GM12878 (cell line): Measurements from ENCODE around the gene GRHL1. TPM values are rescaled to one million over a fixed set of nuclear protein-coding genes. Genes with fewer than 3 reads are reported as not detected.

Source experiments
- ATAC-seq: fragments of 200-7000 bp; cut with Tn5 transposase; 3 replicates; pipeline ENCODE4 v1.9.1; 2020; ENCODE audit warnings: mild to moderate bottlenecking, moderate library complexity
- BruUV-seq: library from RNA; stranded (reverse); fragments of 400-500 nt; replicated peaks from 2 replicates; lab custom pipeline; 2021; lab: Mats Ljungman, UMichigan
- CTCF ChIA-PET: fragments of 300-600 bp; sonication (Branson Sonifier 250); formaldehyde crosslinking; extraction: SDS; loops from one replicate; lab custom pipeline; 2021; ENCODE audit warnings: inconsistent platforms; lab: Yijun Ruan, JAX
- POLR2A ChIA-PET: fragments of 350-600 bp; formaldehyde crosslinking; extraction: SDS; loops from one replicate; lab custom pipeline; 2021; ENCODE audit warnings: inconsistent platforms; lab: Charles Lee
- RAD21 ChIA-PET: fragments of 300-600 bp; sonication (Branson Sonifier 250); formaldehyde crosslinking; loops from one replicate; lab custom pipeline; 2023; ENCODE audit warnings: antibody characterized with exemption; ENCODE audit not compliant: unreplicated experiment; lab: Charles Lee
- SMC1A ChIA-PET: fragments of 300-600 bp; sonication (Branson Sonifier 250); formaldehyde crosslinking; loops from one replicate; lab custom pipeline; 2023; ENCODE audit not compliant: unreplicated experiment, uncharacterized antibody; lab: Charles Lee
- DNase-seq: peaks from one replicate; pipeline ENCODE4 v3.0.0-alpha.2; 2011; ENCODE audit warnings: low read depth, low spot score
- FAIRE-seq: peaks from 3 replicates; lab custom pipeline; 2011; peaks lifted over from hg19 to GRCh38; lab: Jason Lieb, UNC
- H2AFZ ChIP-seq: 2 replicates; pipeline ENCODE4 v1.6.0; 2011; ENCODE audit warnings: low read depth, low read length, control low read depth; ENCODE audit not compliant: control insufficient read depth
- H3K27ac ChIP-seq: 2 replicates; pipeline ENCODE4 v1.5.1; 2011; ENCODE audit warnings: control low read depth; ENCODE audit not compliant: control insufficient read depth, insufficient read depth
- H3K27me3 ChIP-seq, 2 experiments: replicated peaks in 1 of 2; 2 replicates each; pipeline versions ENCODE4 v1.6.0 to v1.6.1; 2011; ENCODE audit warnings: low read length in 1 of 2; ENCODE audit not compliant: control insufficient read depth in 2 of 2, insufficient read depth in 2 of 2
- H3K36me3 ChIP-seq, 2 experiments: 2 replicates each; pipeline ENCODE4 v1.5.1; 2011; ENCODE audit warnings: low read length in 1 of 2; ENCODE audit not compliant: control insufficient read depth in 2 of 2, insufficient read depth in 2 of 2
- H3K4me1 ChIP-seq: 2 replicates; pipeline ENCODE4 v1.6.1; 2011; ENCODE audit warnings: mild to moderate bottlenecking, low read length, moderate library complexity, mixed read lengths; ENCODE audit not compliant: control insufficient read depth, insufficient read depth
- H3K4me2 ChIP-seq: 2 replicates; pipeline ENCODE4 v1.6.0; 2011; ENCODE audit warnings: control low read depth; ENCODE audit not compliant: control insufficient read depth, insufficient read depth
- H3K4me3 ChIP-seq: fragments of 200-600 bp; sonication (generic); 2 replicates; pipeline ENCODE4 v1.5.1; 2016
- H3K79me2 ChIP-seq: 2 replicates; pipeline ENCODE4 v1.6.0; 2011; ENCODE audit warnings: low read length; ENCODE audit not compliant: control insufficient read depth, insufficient read depth
- H3K9ac ChIP-seq: 2 replicates; pipeline ENCODE4 v1.8.0; 2011; ENCODE audit warnings: low read length, control low read depth, mixed read lengths; ENCODE audit not compliant: control insufficient read depth, insufficient read depth
- H3K9me3 ChIP-seq: replicated peaks from 3 replicates; pipeline ENCODE4 v1.5.1; 2011; ENCODE audit warnings: mild to moderate bottlenecking, low read length; ENCODE audit not compliant: control insufficient read depth, insufficient read depth
- H4K20me1 ChIP-seq: 2 replicates; pipeline ENCODE4 v1.6.0; 2011; ENCODE audit not compliant: control insufficient read depth, insufficient read depth
- ASH2L ChIP-seq: fragments of 300-600, 200-600 bp; sonication (generic); IDR thresholded peaks from 2 replicates; pipeline ENCODE4 v1.6.1; 2017; ENCODE audit warnings: low read depth, mild to moderate bottlenecking, borderline replicate concordance
- BHLHE40 ChIP-seq, 2 experiments: fragments of 450-650 bp in 1 of 2; IDR thresholded peaks; 2 replicates each; pipeline ENCODE4 v1.6.1; 2011 to 2017; ENCODE audit warnings: low read depth in 2 of 2, borderline replicate concordance in 1 of 2, improper control_type of control experiment in 1 of 2, low read length in 1 of 2, mild to moderate bottlenecking in 1 of 2
- HDGF ChIP-seq: fragments of 450-650 bp; IDR thresholded peaks from 2 replicates; pipeline ENCODE4 v1.6.1; 2016; ENCODE audit warnings: antibody characterized with exemption
- KAT2A ChIP-seq: conservative IDR thresholded peaks from 2 replicates; pipeline ENCODE4 v1.6.1; 2011; ENCODE audit warnings: low read depth, low read length; ENCODE audit not compliant: control insufficient read depth
- MEF2A ChIP-seq: IDR thresholded peaks from 2 replicates; pipeline ENCODE4 v1.6.1; 2011; ENCODE audit warnings: low read depth, mild to moderate bottlenecking, low read length, moderate library complexity; ENCODE audit not compliant: insufficient read depth
- NFYB ChIP-seq: IDR thresholded peaks from 2 replicates; pipeline ENCODE4 v1.6.1; 2011; ENCODE audit warnings: low read depth, mild to moderate bottlenecking, low read length, improper control_type of control experiment, moderate library complexity; ENCODE audit not compliant: insufficient read depth
- NR2F1 ChIP-seq: fragments of 450-650 bp; conservative IDR thresholded peaks from 2 replicates; pipeline ENCODE4 v1.6.1; 2017; ENCODE audit warnings: mild to moderate bottlenecking
- SPI1 ChIP-seq: IDR thresholded peaks from 2 replicates; pipeline ENCODE4 v1.6.1; 2011; ENCODE audit warnings: low read depth, mild to moderate bottlenecking, low read length, moderate library complexity, borderline replicate concordance; ENCODE audit not compliant: insufficient read depth
- SREBF2 ChIP-seq: IDR thresholded peaks from 2 replicates; pipeline ENCODE4 v1.6.1; 2012; ENCODE audit warnings: mild to moderate bottlenecking, low read length
- ZNF217 ChIP-seq: fragments of 450-650 bp; IDR thresholded peaks from 2 replicates; pipeline ENCODE4 v1.6.1; 2017; ENCODE audit warnings: antibody characterized with exemption, mild to moderate bottlenecking
- WGBS: methylation state at CpG from one replicate; pipeline ENCODE4 v1.1.6; 2016; ENCODE audit warnings: low lambda C conversion rate; ENCODE audit not compliant: insufficient replicate concordance, insufficient coverage; ENCODE audit errors: missing lambda C conversion rate; 5-methylcytosine and 5-hydroxymethylcytosine counted together
- in situ Hi-C: fragments of 300-500 bp; cut with MboI; formaldehyde crosslinking; loops from 9 replicates; pipeline ENCODE4 v1.14.3; 2018; ENCODE audit warnings: mixed read lengths
- intact Hi-C: fragments of 100-400 bp; cut with micrococcal nuclease; formaldehyde crosslinking; loops from one replicate; pipeline ENCODE4 v1.14.2; 2022; ENCODE audit not compliant: unreplicated experiment
- polyA plus RNA-seq, 11 experiments: library from polyadenylated mRNA; depleted of rRNA in 4 of 11; unstranded in 6 of 11; stranded (reverse) in 5 of 11; fragments of >200 nt; fragmentation: Nextera tagmentation in 4 of 11; fragmentation: Illumina TruSeq in 1 of 11; extraction: Ambion mirVana in 4 of 11; extraction: Trizol in 1 of 11; gene quantifications; 1 replicate in 1 of 11; 2 replicates in 10 of 11; pipeline versions ENCODE4 v1.2.1 to v1.2.3, GENCODE V29; 2011 to 2016; ENCODE audit warnings: inconsistent platforms in 2 of 11, missing spikeins in 2 of 11, low read depth in 1 of 11
- total RNA-seq, 4 experiments: library from RNA; depleted of rRNA in 3 of 4; stranded (reverse); fragments of >200 nt in 3 of 4; fragmentation: Illumina TruSeq in 1 of 4; extraction: Trizol in 1 of 4; gene quantifications; 2 replicates each; pipeline versions ENCODE4 v1.2.1 to v1.2.3, GENCODE V29; 2013 to 2021

Gene GRHL1
- total and polyA plus RNA-seq, 10 of the 15 experiments (the other 5 are each of a cell fraction or from before 2014, with no cell fraction given) = 0.09 to 0.81 (median 0.28) TPM; not detected in 1

GRCh38 chr2:10027660-10028330 is 76.3 kb downstream of the GRHL1 start:
- no peak for DNase-seq
- ChIA-PET POLR2A (no interaction called here), CTCF (interaction anchor here (0.8 to 6.4 kb wide), 9 partner anchors 9 to 258 kb away, joined by 3 to 34 read pairs (median 7); no protein-coding TSS in a partner anchor), SMC1A (interaction anchor here (1.6 to 2.6 kb wide), 2 partner anchors 44 to 229 kb away, joined by 4 to 19 read pairs; no protein-coding TSS in a partner anchor), RAD21 (interaction anchor here (1.1 to 2.6 kb wide), 3 partner anchors 43 to 229 kb away, joined by 4 to 15 read pairs (median 8); no protein-coding TSS in a partner anchor)
- Histone ChIP-seq H3K27me3 (no peaks in the 10 kb centered on the region; a peak in 2 of 4 replicates), H3K79me2 (no peaks in the 10 kb centered on the region), H3K36me3 (no peaks in the 10 kb centered on the region), H3K4me2 (no peak overlapping the region), H2AFZ (no peak overlapping the region), H4K20me1 (no peaks in the 10 kb centered on the region), H3K9ac (no peak overlapping the region), H3K27ac (no peak overlapping the region), H3K9me3 (no peaks in the 10 kb centered on the region), H3K4me3 (no peak overlapping the region), H3K4me1 (peaks cover 11% of the 10 kb centered on the region)
- no peak for ATAC-seq
- no peak for FAIRE-seq
- BruUV-seq = no TSS peak
- TF ChIP-seq NR2F1 (no peak), ZNF217 (no peak), SREBF2 (no peak), ASH2L (no peak), BHLHE40 (IDR thresholded peaks at IDR 0.05; ENCODE audit: borderline replicate concordance in 1 of 2, low read depth in 2 of 2, low read length in 1 of 2) (no peak), HDGF (no peak), MEF2A (no peak), KAT2A (no peak), NFYB (no peak), SPI1 (no peak)
- intact Hi-C loops = no loop called here
- in situ Hi-C loops = no loop called here
- WGBS = 50% methylated on average over 16 of the region's 16 CpGs
